ENCODE data around the gene SCP2. TPM values are rescaled to one million over a fixed set of nuclear protein-coding genes. Genes with fewer than 3 reads are reported as not detected.

The SCP2 gene
- total and polyA plus RNA-seq, 2 of the 4 experiments (the other 2 are of a cell fraction): 70.4 to 83.1 TPM

DNA sequence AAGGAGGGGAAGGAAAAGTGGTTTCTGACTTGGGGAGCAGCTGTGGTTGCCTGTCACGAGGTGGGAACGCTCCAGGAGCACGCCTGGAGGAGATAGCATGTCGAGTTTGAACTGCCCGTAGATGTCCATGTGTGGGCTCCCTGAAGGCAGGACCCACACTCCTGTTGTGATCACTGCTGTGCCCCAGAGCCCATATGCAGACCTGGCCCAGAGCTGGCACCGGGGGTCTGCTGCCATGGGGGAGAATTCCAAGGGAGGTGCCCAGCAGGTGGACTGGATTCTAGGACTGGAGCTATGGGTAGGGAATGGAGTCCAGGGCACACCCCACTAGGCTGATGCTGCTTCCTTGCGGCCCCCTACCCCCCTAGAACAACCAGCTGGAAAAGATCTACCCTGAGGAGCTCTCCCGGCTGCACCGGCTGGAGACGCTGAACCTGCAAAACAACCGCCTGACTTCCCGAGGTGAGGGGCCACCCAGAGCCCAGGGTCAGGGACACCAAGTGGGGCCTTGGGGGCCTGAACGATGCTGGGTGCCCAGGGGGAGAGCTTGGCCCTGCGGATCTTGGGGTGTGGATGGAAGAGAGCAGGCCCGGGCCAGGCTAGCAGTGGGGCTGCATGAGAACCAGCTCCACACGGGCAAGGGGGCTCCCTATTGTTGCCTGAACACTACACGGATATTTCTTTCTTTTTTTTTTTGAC is 144.2 kb downstream of the SCP2 start:
- Histone ChIP-seq H3K4me3 (ENCODE audit: insufficient read depth, low read depth, low read length) (no peak overlapping the region), H4K91ac (ENCODE audit: insufficient read depth, low read depth, low read length) (no peak overlapping the region), H2BK120ac (ENCODE audit: low read depth, low read length) (no peak overlapping the region), H4K8ac (ENCODE audit: low read depth in 2 of 2, low read length in 2 of 2) (no peak overlapping the region), H3K23ac (ENCODE audit: low read depth, low read length) (no peak overlapping the region), H2BK15ac (ENCODE audit: low read depth, low read length) (no peak overlapping the region), H3K9me1 (ENCODE audit: insufficient read depth, low read length) (peaks cover 4% of the 10 kb centered on the region; the same call in 1 of the 2 replicates), H3K9me3 (ENCODE audit: control insufficient read depth, insufficient read depth, low read length) (no peaks in the 10 kb centered on the region), H3K79me1 (ENCODE audit: low read depth in 1 of 2, low read length in 2 of 2) (no peaks in the 10 kb centered on the region), H3K4ac (ENCODE audit: low read depth, low read length) (no peak overlapping the region), H4K20me1 (ENCODE audit: insufficient read depth, low read length) (no peaks in the 10 kb centered on the region), H2AFZ (replicated peaks; ENCODE audit: low read length, poor library complexity) (no peak overlapping the region), H3K36me3 (ENCODE audit: control insufficient read depth, insufficient read depth, low read length) (peaks cover 15% of the 10 kb centered on the region; the same call in 1 of the 2 replicates), H3K4me1 (ENCODE audit: control insufficient read depth, insufficient read depth, low read length) (peaks cover 4% of the 10 kb centered on the region; the same call in 1 of the 2 replicates), H3K18ac (ENCODE audit: low read depth, low read length) (no peak overlapping the region), H3K4me2 (ENCODE audit: low read depth, low read length) (no peak overlapping the region), H3K14ac (replicated peaks; ENCODE audit: low read depth, low read length) (no peak overlapping the region), H3K27ac (ENCODE audit: insufficient read depth, low read length) (no peak overlapping the region), H4K5ac (ENCODE audit: low read depth, low read length) (no peak overlapping the region), H3K27me3 (ENCODE audit: control insufficient read depth, insufficient read depth, low read length) (no peaks in the 10 kb centered on the region), H2AK5ac (ENCODE audit: low read depth, low read length) (no peak overlapping the region), H3K9ac (ENCODE audit: low read depth, low read length) (no peak overlapping the region), H3K56ac (ENCODE audit: extremely low read depth, insufficient read depth, low read length) (no peak overlapping the region), H2AK9ac (replicated peaks; ENCODE audit: low read depth, low read length, poor library complexity) (no peak overlapping the region), H2BK20ac (ENCODE audit: low read depth, low read length) (no peak overlapping the region), H2BK5ac (ENCODE audit: low read depth, low read length, poor library complexity, severe bottlenecking) (no peak overlapping the region)
- ChIA-PET POLR2A (ENCODE audit: unreplicated experiment) (no interaction called here), CTCF (no interaction called here)
- 83% methylated on average over 5 of the region's 17 CpGs; no CpG with 5 or more reads in 1 of the 2 experiments for WGBS, 2 experiments (ENCODE audit: extremely low coverage in 2 of 2, insufficient read length in 1 of 2)
- no peak for TF ChIP-seq CTCF (conservative IDR thresholded peaks at IDR 0.05; ENCODE audit: low read depth, low read length)
- TF ChIP-seq SMC3 (IDR thresholded peaks at IDR 0.05; ENCODE audit: low read depth, low read length): no peak
- no peak for TF ChIP-seq POLR2A (IDR thresholded peaks at IDR 0.05; ENCODE audit: low read depth, low read length)
- TF ChIP-seq MAZ (IDR thresholded peaks at IDR 0.05; ENCODE audit: borderline replicate concordance, low read depth, low read length): no peak
- no peak for TF ChIP-seq CEBPB (IDR thresholded peaks at IDR 0.05; ENCODE audit: low read depth, low read length)
- TF ChIP-seq RAD21 (IDR thresholded peaks at IDR 0.05; ENCODE audit: low read length): no peak
- DNase-seq: no peak
- intact Hi-C loops (cut with micrococcal nuclease) (no loop called here), dilution Hi-C loops (cut with HindIII; ENCODE audit: low sequenced_read_pairs, unreplicated experiment) (no loop called here), in situ Hi-C loops (cut with MboI; ENCODE audit: low sequenced_read_pairs) (loop anchor here (5.0 kb wide), 1 partner anchor 51 kb away; no protein-coding TSS in a partner anchor)
- no TSS peak for BruUV-seq (replicated peaks)
- no peak for ATAC-seq (ENCODE audit: low read depth)
